ENCODE data around the gene AKNA.

The AKNA gene

GRCh38 chr9:114314881-114315722, 72.7 kb downstream of the AKNA start:
- no peak for DNase-seq

GRCh38 chr9:114314256-114314867, 73.4 kb downstream of the AKNA start:
- no peak for DNase-seq

- peak; percentile 45 for DNase-seq
Measured at GRCh38 chr9:114313186-114313585, 74.6 kb downstream of the AKNA start.

DNA sequence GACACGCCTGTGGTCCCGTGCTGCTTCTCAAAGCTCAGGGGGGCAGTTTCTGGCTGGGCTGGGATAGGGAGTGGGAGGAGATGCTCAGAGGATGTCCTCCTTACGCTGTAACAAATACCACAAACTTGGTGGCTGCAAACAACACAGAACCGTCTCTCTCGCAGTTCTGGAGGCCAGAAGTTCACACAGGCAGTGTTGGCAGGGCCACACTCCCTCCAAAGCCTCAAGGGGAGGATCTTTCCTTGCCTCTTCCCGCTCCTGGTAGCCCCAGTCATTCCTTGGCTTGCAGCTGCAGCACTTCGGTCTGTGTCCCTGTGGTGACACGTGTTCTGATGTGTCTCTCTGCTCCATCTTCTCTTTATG, 75.3 kb downstream of the AKNA start:
- no peak for DNase-seq

GRCh38 chr9:114311571-114312512, 75.9 kb downstream of the AKNA start:
- no peak for DNase-seq

- no peak for DNase-seq
Measured at GRCh38 chr9:114310471-114311450, 77.0 kb downstream of the AKNA start.

- DNase-seq, result no peak
Measured at GRCh38 chr9:114309096-114309495, 78.7 kb downstream of the AKNA start.

- DNase-seq, result no peak
Measured at GRCh38 chr9:114308361-114308950, 79.3 kb downstream of the AKNA start.

DNA sequence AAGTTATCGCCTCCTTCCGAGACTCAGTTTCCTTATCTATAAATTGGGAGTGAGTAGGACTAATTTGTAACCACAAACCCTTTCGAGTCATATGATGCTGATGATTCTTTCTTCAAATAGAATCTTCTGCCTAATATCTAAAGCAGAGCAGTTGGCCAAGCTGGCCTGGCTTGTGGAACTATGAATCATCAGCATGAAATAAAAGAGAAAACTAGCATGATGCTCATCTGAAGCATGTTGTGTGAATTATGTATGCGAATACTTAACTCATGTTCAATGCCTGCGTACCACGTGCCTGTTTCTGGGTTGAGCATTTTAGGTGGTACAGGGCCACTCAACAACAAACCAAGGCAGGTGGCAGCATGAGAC, 79.9 kb downstream of the AKNA start:
- no peak for DNase-seq

- DNase-seq, result no peak
Measured at GRCh38 chr9:114304416-114305188, 83.2 kb downstream of the AKNA start.

DNA sequence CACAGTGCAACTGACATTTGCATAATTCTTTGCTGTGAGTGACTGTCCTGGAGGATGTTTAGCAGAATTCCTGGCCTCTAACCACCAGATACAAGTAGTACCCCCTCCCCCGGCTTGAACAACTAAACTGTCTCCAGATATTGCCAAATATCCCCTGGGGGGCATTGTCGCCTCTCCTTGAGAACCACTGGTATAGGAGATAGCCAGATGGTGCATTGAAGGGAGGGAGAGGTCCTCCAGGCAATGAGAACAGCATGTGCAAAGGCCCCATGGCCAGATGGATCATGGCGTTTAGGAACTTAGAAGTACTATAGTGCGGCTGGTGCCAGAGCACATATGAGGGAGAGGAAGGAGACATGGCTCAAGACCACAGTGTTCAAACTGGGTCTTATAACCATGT, 83.8 kb downstream of the AKNA start:
- DNase-seq, result no peak

DNA sequence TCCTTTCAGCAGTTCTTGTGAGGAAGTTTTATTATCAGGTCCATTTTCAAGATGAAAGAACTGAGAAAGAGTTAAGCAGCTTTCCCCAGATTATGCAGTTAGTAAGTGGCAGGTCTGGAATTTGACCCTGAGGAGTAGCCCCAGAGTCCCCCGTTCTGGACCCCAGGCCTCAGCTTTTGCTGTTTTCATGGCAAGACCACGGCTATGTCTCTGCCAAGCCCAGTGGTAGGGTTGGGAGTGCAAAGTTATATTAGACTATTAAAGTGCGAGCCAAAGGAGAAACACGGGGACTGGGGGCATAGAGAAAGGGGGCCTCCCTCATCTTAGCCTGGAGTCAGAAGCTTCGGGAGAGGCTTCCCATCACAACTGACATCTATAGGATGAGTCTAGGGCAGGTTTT, 84.2 kb downstream of the AKNA start:
- DNase-seq, result no peak

DNA sequence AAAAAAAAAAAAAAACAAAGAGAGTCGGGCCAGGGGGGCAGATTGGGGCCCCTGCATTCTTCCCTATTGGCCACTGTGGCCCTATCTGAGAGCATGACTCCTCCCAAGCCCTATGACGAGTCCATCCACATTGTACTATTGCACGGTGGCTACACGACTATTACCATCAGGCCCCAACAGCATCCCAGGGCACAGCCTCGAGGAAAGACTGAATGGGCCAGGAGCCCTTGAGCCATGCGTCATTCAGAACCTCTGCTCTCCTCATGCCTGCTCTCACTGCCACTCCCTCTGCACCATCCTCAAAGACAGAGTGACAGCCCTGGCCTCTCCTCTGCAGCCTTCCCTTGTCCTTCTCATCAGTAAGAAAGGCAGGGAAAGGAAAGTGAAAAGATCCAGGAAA, 85.1 kb downstream of the AKNA start:
- DNase-seq, result no peak

DNA sequence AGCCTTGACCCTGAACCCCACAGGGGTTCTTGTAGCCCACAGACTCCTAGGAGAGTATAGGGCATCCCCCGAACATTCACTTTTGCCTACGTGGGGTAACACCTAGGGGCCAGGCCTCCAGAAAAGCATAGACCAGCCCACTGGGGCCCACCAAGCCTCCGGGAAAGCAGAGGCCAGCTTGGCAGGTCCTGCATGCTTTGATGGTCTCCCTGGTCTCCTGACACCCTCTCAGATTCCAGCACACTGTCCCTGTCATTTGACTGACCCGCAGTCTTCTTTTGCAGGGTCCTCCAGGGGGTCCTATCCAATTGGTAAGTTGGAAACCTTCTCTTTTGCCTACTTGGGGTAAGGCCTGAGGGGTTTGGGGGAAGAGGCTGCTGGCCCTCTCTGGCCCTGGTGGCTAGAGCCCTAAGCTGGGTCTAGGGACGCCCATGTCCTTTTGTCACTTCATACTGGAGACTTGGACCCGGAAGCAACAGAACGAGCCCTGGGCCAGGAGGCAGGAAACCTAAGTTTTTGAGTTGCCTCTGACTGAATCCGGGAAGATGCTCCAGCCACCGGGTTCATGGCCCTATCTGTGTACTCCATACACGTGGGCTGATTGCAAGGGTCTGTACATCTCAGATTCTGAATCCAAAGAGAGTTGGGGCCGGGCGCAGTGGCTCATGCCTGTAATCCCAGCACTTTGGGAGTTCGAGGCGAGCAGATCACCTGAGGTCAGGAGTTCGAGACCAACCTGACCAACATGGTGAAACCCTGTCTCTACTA, 85.8 kb downstream of the AKNA start:
- DNase-seq, result no peak

- no peak for DNase-seq
Measured at GRCh38 chr9:114300846-114301797, 86.7 kb downstream of the AKNA start.

DNA sequence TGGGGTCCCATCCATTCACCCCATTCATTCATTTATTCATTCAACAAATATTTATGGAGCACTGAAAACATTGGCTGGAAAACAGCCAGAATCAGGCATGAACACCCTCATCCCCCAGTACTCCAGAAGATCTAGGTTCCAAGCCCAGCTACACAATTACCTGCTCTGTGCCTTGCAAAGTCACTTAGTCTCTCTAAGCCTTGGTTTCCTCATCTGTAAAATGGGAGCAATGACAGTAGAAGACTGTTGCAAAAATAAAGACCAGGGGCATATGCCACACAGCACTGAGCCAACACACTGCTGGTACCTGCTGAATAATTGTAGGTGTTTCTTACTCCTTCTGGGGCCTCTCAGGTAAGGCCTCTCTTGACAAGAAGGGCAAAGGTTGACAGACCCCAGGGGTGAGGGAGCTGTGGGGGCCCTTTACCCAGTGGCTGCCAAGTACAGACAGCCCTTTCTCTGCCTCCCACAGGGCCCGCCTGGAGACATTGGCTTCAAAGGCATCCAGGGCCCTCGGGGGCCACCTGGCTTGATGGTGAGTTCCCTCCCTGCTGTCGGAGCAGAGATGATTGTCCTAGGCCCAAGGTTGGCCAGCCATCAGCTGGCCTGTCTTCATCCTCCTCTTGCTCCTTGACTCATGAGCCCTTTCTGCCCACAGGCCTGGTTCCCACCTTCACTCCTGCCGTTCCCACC, 87.5 kb downstream of the AKNA start:
- DNase-seq, result no peak

GRCh38 chr9:114299286-114300152, 88.3 kb downstream of the AKNA start:
- no peak for DNase-seq
